ENCODE data around the gene PDLIM4. TPM values are rescaled to one million over a fixed set of nuclear protein-coding genes. Genes with fewer than 3 reads are reported as not detected.

PDLIM4 gene
- total RNA-seq, 1 experiment from 2014 or later: 7.6 TPM

- no peak overlapping the region for H3K4ac ChIP-seq (ENCODE audit: low read depth, low read length)
- no peak overlapping the region for H3K18ac ChIP-seq (ENCODE audit: insufficient read length, low read depth, low read length)
- Mint-ChIP-seq H3K4me1 (no peaks in the 10 kb centered on the region), H3K27ac (no peak overlapping the region), H3K27me3 (ENCODE audit: low read depth) (no peaks in the 10 kb centered on the region), H3K4me3 (no peak overlapping the region), H3K9me3 (peaks cover 0 to 2% of the 10 kb centered on the region in 2 experiments; a peak in 1 of 5 replicates), H3K36me3 (ENCODE audit: insufficient read depth in 1 of 3, low read depth in 3 of 3) (peaks cover 0 to 12% (median 5%) of the 10 kb centered on the region in 3 experiments; a peak in 3 of 7 replicates)
- no peak overlapping the region for H3T11ph ChIP-seq (ENCODE audit: low read length)
- no CpG with 5 or more reads among the region's 7 CpGs for WGBS (ENCODE audit: extremely low coverage, insufficient read length, low lambda C conversion rate)
- no peak overlapping the region for H2BK120ac ChIP-seq (ENCODE audit: low read depth, low read length, poor library complexity, severe bottlenecking)
- DNase-seq: no peak
- H2BK5ac ChIP-seq (ENCODE audit: insufficient read length, low read length): no peak overlapping the region
- no peaks in the 10 kb centered on the region for H4K20me1 ChIP-seq (ENCODE audit: control insufficient read depth, insufficient read depth, insufficient read length)
- no peaks in the 10 kb centered on the region for H3K27me3 ChIP-seq (ENCODE audit: insufficient read depth, low read length)
- no peak overlapping the region for H4K5ac ChIP-seq (ENCODE audit: insufficient read length, low read depth, low read length)
- no peak overlapping the region for H3K4me2 ChIP-seq (ENCODE audit: insufficient read depth, insufficient read length, low read length)
- H3K27ac ChIP-seq (ENCODE audit: insufficient read length, low read depth, low read length): no peak overlapping the region
- H3K79me2 ChIP-seq (ENCODE audit: insufficient read depth, low read length): no peaks in the 10 kb centered on the region
- H4K91ac ChIP-seq (ENCODE audit: insufficient read length, low read depth, low read length): no peak overlapping the region
- no peak overlapping the region for H3K9ac ChIP-seq (ENCODE audit: extremely low read depth, insufficient read length, low read length)
- H3K23ac ChIP-seq (ENCODE audit: insufficient read length, low read depth, low read length): no peak overlapping the region
- no peaks in the 10 kb centered on the region for H3K79me1 ChIP-seq (ENCODE audit: insufficient read depth, low read depth, low read length, poor library complexity, severe bottlenecking)
- no peaks in the 10 kb centered on the region for H3K23me2 ChIP-seq (ENCODE audit: insufficient read length, low read depth, low read length, poor library complexity, severe bottlenecking)
- no peak for TF ChIP-seq CTCF (conservative IDR thresholded peaks at IDR 0.05)
- no peak overlapping the region for H2BK12ac ChIP-seq (ENCODE audit: insufficient read length, low read depth, low read length)
- no peaks in the 10 kb centered on the region for H3K4me1 ChIP-seq (ENCODE audit: insufficient read depth, low read length)
- no peak overlapping the region for H4K8ac ChIP-seq (replicated peaks; ENCODE audit: insufficient read length, low read depth, low read length)
- no peaks in the 10 kb centered on the region for H3K9me3 ChIP-seq (ENCODE audit: control insufficient read depth, low read depth, low read length)
- H2BK15ac ChIP-seq (ENCODE audit: low read depth, low read length): no peak overlapping the region
- no peak overlapping the region for H2AK5ac ChIP-seq (ENCODE audit: insufficient read length, low read length)
- H3K56ac ChIP-seq (ENCODE audit: insufficient read length, low read depth, low read length): no peak overlapping the region
- no peak overlapping the region for H2BK20ac ChIP-seq (ENCODE audit: low read depth, low read length, poor library complexity, severe bottlenecking)
- H3K14ac ChIP-seq (ENCODE audit: insufficient read depth, low read length): no peak overlapping the region
- H2AFZ ChIP-seq (ENCODE audit: low read length): no peak overlapping the region
Observed at GRCh38 chr5:132213666-132214065, 43.8 kb upstream of the PDLIM4 start.

Measured in H9 (cell line).